HG03565 (cell line): ENCODE data around the gene ARHGEF17.
A peak's percentile ranks its signal among the peaks of the same experiment; 100 is the strongest.

Experiments
- ATAC-seq: cut with Tn5 transposase; IDR thresholded peaks from one replicate; pipeline ENCODE4 v1.9.1; 2021; ENCODE audit warnings: mild to moderate bottlenecking, moderate library complexity; ENCODE audit not compliant: unreplicated experiment

The ARHGEF17 gene

GRCh38 chr11:73376803-73377629 is 68.9 kb downstream of the ARHGEF17 start:
- ATAC-seq = no peak

GRCh38 chr11:73379189-73379880 is 71.3 kb downstream of the ARHGEF17 start:
- no peak for ATAC-seq

- ATAC-seq = no peak
Measured at GRCh38 chr11:73380331-73380730, 72.3 kb downstream of the ARHGEF17 start.

GRCh38 chr11:73380897-73381410 is 72.9 kb downstream of the ARHGEF17 start:
- ATAC-seq = no peak

- ATAC-seq = no peak
Measured at GRCh38 chr11:73381589-73381988, 73.5 kb downstream of the ARHGEF17 start.

GRCh38 chr11:73382183-73382582 is 74.1 kb downstream of the ARHGEF17 start:
- no peak for ATAC-seq

- ATAC-seq = no peak
Measured at GRCh38 chr11:73382747-73383146, 74.7 kb downstream of the ARHGEF17 start.

- ATAC-seq = no peak
Measured at GRCh38 chr11:73383249-73384124, 75.4 kb downstream of the ARHGEF17 start.

- ATAC-seq = no peak
Measured at GRCh38 chr11:73384125-73384441, 76.0 kb downstream of the ARHGEF17 start.

- ATAC-seq = no peak
Measured at GRCh38 chr11:73384531-73384871, 76.4 kb downstream of the ARHGEF17 start.

- ATAC-seq = peak; percentile 30
Measured at GRCh38 chr11:73384872-73385689, 77.0 kb downstream of the ARHGEF17 start.

GRCh38 chr11:73386016-73386415 is 77.9 kb downstream of the ARHGEF17 start:
- ATAC-seq = no peak

- no peak for ATAC-seq
Measured at GRCh38 chr11:73386546-73386945, 78.5 kb downstream of the ARHGEF17 start.

GRCh38 chr11:73387594-73388264 is 79.7 kb downstream of the ARHGEF17 start:
- no peak for ATAC-seq

GRCh38 chr11:73388265-73389133 is 80.4 kb downstream of the ARHGEF17 start:
- ATAC-seq = no peak

- ATAC-seq = no peak
Measured at GRCh38 chr11:73389134-73389525, 81.1 kb downstream of the ARHGEF17 start.

- ATAC-seq = no peak
Measured at GRCh38 chr11:73389916-73390315, 81.8 kb downstream of the ARHGEF17 start.

GRCh38 chr11:73390601-73391565 is 82.8 kb downstream of the ARHGEF17 start:
- no peak for ATAC-seq
